GM21737 (cell line): ENCODE results near the gene OR4E1.
"Not testable (repeated sequence)": the region's sequence is repeated elsewhere in the genome, so short reads cannot be mapped to it uniquely, and the experiment has no call there.

ENCODE experiments used
- ATAC-seq: cut with Tn5 transposase; IDR thresholded peaks from one replicate; pipeline ENCODE4 v1.9.1; 2021; ENCODE audit warnings: mild to moderate bottlenecking, moderate library complexity; ENCODE audit not compliant: unreplicated experiment

Gene OR4E1

DNA sequence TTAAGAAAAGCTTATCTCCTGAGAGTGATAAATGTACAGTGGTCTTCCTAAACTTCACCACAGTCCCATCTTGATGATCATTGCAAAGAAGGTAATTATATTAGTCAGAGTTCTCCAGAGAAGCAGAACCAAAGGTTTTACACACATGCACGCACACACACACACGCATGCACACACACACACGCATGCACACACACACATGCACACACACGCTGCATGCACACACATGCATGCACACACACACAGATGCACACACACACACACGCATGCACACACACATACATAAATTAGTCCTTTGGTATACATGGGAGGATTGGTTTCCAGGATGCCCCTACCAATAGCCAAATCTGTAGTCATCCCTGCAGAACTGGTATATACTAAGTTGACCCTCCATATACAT, 19.4 kb downstream of the OR4E1 start:
- no peak for ATAC-seq

DNA sequence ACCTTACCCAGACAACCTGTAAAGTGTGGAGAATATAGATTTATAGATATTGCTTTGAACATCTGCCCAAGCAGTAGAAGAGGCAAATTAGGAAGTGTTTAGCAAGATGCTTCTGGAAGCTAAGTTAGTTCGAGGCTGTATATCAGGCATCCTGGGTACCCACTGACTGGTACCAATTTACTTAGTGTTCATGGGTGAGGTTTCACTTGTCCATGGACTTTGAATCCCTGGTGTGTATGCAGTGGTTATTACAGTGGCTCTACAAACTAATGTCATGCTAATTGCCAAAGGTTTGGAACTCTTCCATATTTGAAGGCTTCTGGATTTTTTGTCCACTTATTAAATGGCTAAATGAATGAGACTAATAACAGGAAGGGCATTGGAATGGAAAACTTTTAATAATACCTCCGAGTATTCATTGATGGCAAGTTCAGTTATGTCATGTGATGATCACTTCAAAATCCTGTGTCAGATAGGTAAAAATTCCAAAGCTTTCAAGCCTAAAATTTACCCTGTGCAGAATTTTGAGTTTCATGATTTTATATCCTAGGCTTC, 20.2 kb downstream of the OR4E1 start, which contains the start of gene OR4E2:
OR4E2 (plus strand) TSS at position 505 of the 555 bp plus-strand sequence. CDS start 11,248 bp downstream, outside the sequence.
- ATAC-seq, result no peak

DNA sequence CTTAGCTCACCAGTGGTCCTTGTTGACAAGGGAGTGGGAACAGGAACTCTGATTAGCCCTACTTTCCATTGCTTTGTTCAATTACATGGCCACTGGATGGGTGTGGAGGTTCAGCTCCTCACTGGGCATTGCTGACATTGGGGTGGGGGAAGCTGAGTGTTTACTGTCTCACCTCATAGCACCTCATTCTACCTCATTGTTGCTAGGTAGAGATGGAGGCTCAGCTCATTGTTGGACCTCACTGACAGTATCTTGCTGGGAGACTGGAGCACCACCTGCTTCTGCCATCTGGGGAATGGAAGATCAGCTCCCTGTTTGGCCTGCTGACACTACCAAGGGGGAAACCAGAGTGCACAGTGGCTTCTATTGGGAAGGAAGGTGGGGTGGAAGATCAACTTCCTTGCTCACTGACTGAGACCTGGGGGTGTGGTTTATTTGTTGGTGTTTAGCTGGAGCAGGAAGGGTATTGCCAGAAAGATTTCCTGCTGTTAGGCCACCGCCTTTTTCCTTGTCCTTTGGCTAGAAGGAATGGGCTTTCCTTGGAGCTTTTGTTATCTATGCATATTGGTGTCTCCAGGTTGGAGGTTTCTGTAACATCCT, 21.3 kb downstream of the OR4E1 start:
- no peak for ATAC-seq

DNA sequence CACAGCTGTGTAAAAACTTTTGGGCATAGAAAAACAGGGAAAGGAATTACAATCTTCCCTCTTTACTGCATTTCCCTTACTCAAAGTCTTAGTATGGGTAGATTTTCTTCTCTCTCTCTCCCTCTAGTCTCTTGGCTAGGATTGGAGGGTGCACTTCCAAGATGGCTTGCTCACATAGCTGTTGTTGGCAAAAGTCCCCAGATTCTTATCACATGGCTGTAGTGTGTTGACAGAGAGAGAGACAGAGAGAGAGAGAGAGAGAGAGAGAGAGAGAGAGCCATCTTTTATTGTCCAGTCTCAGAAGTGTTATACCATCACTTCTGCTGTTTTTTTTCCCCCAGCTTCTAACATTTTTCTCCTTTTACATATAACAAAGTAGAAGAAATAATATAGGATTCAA, 26.2 kb downstream of the OR4E1 start:
- no peak for ATAC-seq

DNA sequence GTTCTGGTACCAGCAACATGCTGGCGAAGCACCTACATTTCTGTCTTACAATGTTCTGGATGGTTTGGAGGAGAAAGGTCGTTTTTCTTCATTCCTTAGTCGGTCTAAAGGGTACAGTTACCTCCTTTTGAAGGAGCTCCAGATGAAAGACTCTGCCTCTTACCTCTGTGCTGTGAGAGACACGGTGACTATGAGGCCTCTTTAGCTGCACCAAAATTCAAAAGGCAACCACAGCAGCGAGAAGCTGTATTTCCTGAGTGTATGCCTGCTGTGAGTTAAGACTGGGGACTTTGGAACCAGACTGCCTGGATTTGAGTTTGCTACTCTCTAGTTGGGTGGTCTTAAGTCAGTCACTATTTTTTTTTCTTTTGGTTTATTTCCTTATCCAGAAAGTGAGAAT, 30.2 kb downstream of the OR4E1 start:
- ATAC-seq, result no peak

DNA sequence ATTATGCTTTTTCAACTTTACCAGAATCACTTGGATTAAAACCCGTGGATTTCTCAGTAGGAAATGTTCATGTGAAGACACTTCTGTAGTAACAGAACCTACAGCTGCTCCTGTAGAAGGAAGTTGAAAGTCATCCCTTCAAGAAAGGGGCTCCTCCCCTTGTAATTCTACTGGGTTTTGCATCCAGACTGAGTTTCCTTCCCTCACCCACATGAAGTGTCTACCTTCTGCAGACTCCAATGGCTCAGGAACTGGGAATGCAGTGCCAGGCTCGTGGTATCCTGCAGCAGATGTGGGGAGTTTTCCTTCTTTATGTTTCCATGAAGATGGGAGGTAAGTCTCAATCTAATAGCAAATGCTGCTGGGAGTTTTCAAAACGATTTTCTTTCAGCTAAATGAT, 30.9 kb downstream of the OR4E1 start:
- ATAC-seq, result no peak

DNA sequence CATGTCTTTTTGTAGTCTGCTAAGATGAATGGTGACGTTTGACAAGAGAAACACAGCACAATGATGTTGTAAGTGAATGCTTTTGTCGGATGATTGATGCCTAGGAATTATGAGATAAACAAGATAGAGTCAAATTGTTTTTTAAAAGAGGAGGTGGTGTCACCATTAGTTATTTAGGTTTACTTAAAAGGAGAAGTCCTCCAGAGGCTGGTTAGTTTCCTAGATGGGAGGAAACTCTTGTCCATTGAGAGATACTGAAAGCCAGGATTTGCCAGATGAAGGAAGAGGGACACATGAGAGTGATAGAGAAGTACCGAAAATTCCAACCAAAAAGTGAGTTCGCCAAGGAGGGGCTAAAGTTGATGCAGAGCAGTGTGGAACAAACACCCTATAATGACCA, 38.8 kb downstream of the OR4E1 start, which contains the start of gene OR10G2:
OR10G2 (minus strand) TSS at position 101 of the 400 bp plus-strand sequence; CDS start at position 3, 98 bp downstream.
- ATAC-seq, result no peak

DNA sequence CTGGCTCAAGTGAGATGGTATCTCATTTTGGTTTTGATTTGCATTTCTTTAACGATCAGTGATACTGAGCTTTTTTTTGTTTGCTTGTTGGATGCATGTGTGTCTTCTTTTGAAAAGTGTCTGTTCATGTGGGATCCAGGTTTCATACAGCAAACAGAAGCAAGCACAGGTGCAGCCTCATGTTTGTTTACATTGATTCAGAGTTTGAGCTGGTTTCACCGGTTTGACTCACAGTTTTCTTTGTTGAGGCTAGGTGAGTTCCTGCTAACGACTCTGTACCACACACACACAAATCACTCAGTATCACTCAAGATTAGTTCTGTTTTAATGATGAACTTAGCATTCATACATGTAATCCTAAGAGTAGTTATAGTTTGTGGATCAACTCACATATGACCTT, 42.5 kb downstream of the OR4E1 start:
- ATAC-seq, result no peak

DNA sequence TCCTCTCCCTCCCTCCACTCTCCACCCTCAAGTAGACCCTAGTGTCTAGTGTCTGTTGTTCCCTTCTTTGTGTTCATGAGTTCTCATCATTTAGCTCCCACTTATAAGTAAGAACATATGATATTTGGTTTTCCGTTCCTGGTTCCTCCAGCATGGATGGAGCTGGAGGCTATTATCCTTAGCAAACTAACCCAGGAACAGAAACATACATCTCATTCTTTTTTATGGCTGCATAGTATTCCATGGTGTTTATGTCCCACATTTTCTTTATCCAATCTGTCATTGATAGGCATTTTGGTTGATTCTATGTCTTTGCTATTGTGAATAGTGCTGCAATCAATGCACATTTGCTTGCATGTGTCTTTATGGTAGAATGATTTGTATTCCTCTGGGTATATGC, 43.1 kb downstream of the OR4E1 start:
- ATAC-seq, result not testable (repeated sequence)

DNA sequence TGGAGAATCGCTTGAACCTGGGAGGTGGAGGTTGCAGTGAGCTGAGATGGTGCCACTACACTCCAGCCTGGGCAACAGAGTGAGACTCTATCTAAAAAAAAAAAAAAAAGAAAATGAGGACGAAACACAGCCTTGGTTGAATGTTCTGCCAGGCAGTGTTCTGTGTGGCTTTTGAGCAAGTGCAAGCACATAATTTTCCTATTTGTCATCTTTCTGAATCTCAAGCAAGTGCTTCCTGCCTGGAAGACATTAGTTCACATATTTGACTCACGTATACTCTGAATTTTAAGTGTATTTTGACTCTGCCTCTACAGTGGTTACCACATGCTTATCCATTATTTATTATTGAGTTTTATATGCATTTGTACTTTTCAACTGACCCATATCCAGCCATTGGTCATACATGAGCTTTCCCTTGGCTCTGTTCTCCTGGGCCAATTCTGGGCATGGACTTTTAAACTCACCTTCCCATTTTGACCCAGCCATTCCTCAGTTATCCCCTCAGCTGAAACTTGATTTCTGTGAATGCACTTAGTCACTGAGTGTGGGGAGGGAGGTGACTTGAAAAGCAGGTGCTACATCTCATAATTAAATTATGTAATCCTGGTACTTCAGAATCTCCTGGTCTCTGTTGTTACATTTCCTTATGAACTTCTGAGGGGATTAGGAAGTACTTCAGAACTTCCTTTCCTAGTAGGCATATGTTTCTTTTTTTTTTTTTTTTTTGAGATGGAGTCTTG, 47.0 kb downstream of the OR4E1 start:
- no peak for ATAC-seq
